NB4 (cell line): Measurements from ENCODE around the gene LETMD1.

ENCODE experiments used
- CTCF ChIP-seq: IDR thresholded peaks from one replicate; pipeline ENCODE4 v1.5.1; 2012; ENCODE audit warnings: low read depth, low read length
- MAX ChIP-seq: IDR thresholded peaks from 2 replicates; pipeline ENCODE4 v1.6.1; 2011; ENCODE audit warnings: low read depth, low read length
- MYC ChIP-seq: IDR thresholded peaks from 2 replicates; pipeline ENCODE4 v1.6.1; 2011; ENCODE audit warnings: low read depth, low read length
- POLR2A ChIP-seq: IDR thresholded peaks from 2 replicates; pipeline ENCODE4 v1.6.1; 2011; ENCODE audit warnings: mild to moderate bottlenecking; ENCODE audit not compliant: insufficient read length; ENCODE audit errors: extremely low read depth

DNA sequence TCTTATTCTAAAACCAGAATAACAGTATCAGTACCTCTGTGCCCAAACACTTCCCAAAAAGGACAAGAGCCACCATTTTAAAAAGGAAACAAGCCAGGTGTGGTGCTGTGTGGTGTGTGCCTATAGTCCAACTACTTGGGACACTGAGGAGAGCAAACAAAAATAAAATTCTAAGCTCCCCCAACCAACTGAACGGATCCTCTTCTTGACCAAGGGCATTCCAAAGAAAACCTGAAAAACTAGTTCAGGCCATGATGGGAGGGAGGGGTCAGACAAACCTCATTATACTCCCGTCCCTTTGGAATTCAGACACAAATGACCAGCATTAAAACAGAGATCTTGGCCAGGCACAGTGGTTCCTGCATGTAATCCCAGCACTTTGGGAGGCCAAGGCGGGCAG lies 42.5 kb upstream of the LETMD1 start:
- no peak for TF ChIP-seq CTCF
- no peak for TF ChIP-seq POLR2A
- TF ChIP-seq MYC = no peak
- no peak for TF ChIP-seq MAX
